Ureter (tissue), 1 donor: Measurements from ENCODE around the gene NUMA1. TPM values are rescaled to one million over a fixed set of nuclear protein-coding genes. Genes with fewer than 3 reads are reported as not detected.

Source experiments
- DNase-seq: peaks from one replicate; pipeline ENCODE4 v3.0.0-alpha.2; 2020; ENCODE audit warnings: low spot score
- total RNA-seq: library from RNA; stranded (reverse); gene quantifications from one replicate; pipeline ENCODE4 v1.2.4, GENCODE V29; 2023
- donor health status: DM: yes; HTN: yes; CAD: no.

Gene NUMA1
- 264 TPM for total RNA-seq

GRCh38 chr11:72080326-72081183 is at the start of gene NUMA1, which contains the start of gene LRRC51:
NUMA1 (minus strand) TSS chr11:72080542; CDS start chr11:72035943, 44,599 bp downstream.
LRRC51 (plus strand) TSS chr11:72080850; CDS start chr11:72089084, 8,234 bp downstream.
- peak; percentile 100 for DNase-seq

GRCh38 chr11:72129381-72129780 is 49.0 kb upstream of the NUMA1 start:
- no peak for DNase-seq

GRCh38 chr11:72127923-72128322 is 47.6 kb upstream of the NUMA1 start:
- DNase-seq: no peak

GRCh38 chr11:72125956-72126355 is 45.6 kb upstream of the NUMA1 start:
- no peak for DNase-seq

- no peak for DNase-seq
Observed at GRCh38 chr11:72124046-72124445, 43.7 kb upstream of the NUMA1 start.

- DNase-seq: no peak
Observed at GRCh38 chr11:72123117-72123653, 42.8 kb upstream of the NUMA1 start.

- no peak for DNase-seq
Observed at GRCh38 chr11:72122607-72123006, 42.3 kb upstream of the NUMA1 start.

- no peak for DNase-seq
Observed at GRCh38 chr11:72120930-72121329, 40.6 kb upstream of the NUMA1 start.

- DNase-seq: no peak
Observed at GRCh38 chr11:72119198-72119597, 38.9 kb upstream of the NUMA1 start.

GRCh38 chr11:72116019-72116755 is 35.8 kb upstream of the NUMA1 start:
- no peak for DNase-seq

GRCh38 chr11:72114570-72114969 is 34.2 kb upstream of the NUMA1 start:
- DNase-seq: no peak

- DNase-seq: no peak
Observed at GRCh38 chr11:72112978-72113808, 32.9 kb upstream of the NUMA1 start.

- DNase-seq: peak; percentile 99
Observed at GRCh38 chr11:72112143-72112977, 32.0 kb upstream of the NUMA1 start, which contains the start of gene ANAPC15. ANAPC15 (minus strand) TSS chr11:72112695; CDS start chr11:72111276, 1,419 bp downstream.

- no peak for DNase-seq
Observed at GRCh38 chr11:72111300-72112142, 31.2 kb upstream of the NUMA1 start.

GRCh38 chr11:72105888-72106287 is 25.5 kb upstream of the NUMA1 start, which contains the start of gene TOMT:
TOMT (plus strand) TSS chr11:72105924; CDS start chr11:72105952, 28 bp downstream.
- no peak for DNase-seq

- no peak for DNase-seq
Observed at GRCh38 chr11:72103754-72104167, 23.4 kb upstream of the NUMA1 start.

GRCh38 chr11:72102946-72103753 is 22.8 kb upstream of the NUMA1 start, which contains the start of gene LAMTOR1:
LAMTOR1 (minus strand) TSS chr11:72103297; CDS start chr11:72103224, 73 bp downstream.
- DNase-seq: peak; percentile 100

GRCh38 chr11:72102631-72102945 is 22.2 kb upstream of the NUMA1 start:
- DNase-seq: no peak

- no peak for DNase-seq
Observed at GRCh38 chr11:72102162-72102561, 21.8 kb upstream of the NUMA1 start.
